ENCODE results near the gene RPTOR.
"Not testable (repeated sequence)": the region's sequence is repeated elsewhere in the genome, so short reads cannot be mapped to it uniquely, and the experiment has no call there.

Gene RPTOR

DNA sequence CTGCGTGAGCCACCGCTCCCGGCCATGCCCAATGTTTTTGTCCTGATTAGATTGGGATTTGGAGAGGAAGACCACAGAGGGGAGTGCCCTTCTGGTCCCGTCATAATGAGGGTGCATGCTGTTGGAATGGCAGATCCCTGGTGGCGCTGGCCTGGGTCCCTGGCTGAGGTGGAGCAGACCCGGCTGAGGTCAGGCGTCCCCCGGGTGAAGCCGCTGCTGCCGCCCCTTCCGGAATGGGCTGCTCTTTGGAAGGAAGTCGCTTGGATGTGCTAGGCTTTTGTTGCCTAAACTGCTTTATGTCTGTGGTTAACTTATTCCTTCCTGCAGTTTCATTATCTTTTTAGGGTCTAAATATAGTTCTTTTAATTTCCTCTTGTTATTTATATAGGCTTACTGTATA is 326.7 kb downstream of the RPTOR start:
- DNase-seq: peak; percentile 37

DNA sequence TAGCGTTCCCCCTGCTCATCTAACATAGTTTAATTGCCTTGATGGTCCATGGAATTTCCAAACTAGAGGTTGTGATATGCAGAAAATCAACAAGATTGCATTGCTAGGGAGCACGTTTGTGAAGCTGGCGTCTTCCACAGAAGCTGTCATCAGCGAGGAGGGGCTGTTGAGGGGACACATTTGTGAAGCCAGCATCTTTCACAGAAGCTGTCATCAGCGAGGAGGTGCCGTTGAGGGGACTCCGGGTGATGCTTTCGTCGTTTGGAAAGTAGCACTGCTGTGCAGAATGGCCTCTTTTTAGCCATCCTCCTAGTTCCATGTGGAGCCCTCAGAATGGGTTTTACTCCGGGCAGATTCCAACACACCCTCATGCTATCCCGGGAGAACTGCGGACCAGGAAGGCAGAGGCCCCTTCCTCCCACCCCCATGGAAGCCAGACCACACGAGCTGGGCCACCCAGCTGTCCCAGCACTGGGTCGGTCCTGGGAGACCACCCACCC is 327.4 kb downstream of the RPTOR start:
- peak; percentile 9 for DNase-seq

DNA sequence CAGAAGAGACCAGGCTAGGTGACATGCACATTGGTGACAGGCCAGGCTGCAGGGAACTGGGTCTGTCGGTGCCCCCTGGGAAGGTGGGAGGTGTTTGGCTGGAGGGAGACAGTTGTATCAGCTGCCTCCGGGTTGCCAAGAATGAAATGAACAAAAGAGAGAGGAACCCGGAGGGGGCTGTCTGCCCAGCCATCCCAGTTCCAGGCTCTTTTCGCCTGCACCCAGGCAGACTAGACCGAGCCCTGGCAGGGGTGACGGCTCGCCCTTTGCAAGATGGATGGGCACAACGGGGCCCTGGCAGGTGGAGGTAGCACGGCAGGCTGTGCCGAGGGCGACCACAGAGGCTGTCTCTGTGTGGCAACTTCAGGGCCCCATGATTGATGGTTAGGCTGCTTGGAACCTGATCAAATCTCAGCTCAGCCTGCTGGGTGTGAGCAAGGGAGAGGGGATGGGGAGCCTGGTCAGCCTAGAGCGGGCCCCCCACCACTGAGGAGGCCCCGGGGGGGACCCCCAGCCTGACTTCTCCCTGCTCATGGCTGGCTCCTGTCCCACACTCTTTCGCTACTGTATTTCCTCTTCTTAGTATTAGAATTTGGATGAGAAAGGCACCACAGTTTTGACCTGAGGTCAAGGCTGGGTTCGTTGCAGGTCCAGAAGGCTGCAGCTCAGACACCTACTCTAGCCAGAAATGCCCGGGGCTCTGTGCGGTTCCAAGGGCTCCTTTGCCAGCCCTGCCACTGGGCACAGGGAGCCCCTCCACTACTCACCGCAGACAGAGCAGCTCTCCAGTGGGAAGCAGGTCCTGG is 328.1 kb downstream of the RPTOR start:
- DNase-seq: peak; percentile 27

DNA sequence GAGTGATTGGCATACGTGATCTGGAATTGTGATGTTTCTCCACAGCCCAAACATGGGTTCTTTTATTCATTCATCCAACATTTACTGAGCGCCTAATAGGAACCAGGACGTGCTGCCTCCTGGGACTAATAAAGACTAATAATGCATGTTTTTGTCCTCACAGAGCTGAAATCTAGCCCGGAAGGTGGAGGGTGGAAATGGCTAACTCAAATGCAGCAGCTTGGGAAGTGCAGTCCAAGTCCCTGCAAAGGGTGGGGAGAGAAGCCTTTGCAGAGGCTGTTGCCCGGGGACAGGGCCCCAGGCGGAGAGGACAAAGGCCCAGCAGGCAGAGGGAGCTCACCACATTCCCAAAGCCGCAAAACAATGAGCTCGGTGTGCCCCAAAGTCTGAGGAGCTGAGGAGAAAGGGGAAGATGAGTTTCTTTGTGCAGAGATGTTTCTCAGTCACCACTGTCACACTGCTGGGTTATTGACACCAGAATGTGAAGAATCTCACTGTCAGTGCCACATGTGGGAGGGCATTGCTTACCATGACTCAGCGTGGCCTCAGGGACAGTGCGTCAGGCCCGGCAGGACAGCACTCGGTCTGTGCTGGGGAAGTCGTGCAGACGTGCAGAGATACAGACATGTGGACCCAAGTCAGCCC is 328.8 kb downstream of the RPTOR start:
- DNase-seq: peak; percentile 29

DNA sequence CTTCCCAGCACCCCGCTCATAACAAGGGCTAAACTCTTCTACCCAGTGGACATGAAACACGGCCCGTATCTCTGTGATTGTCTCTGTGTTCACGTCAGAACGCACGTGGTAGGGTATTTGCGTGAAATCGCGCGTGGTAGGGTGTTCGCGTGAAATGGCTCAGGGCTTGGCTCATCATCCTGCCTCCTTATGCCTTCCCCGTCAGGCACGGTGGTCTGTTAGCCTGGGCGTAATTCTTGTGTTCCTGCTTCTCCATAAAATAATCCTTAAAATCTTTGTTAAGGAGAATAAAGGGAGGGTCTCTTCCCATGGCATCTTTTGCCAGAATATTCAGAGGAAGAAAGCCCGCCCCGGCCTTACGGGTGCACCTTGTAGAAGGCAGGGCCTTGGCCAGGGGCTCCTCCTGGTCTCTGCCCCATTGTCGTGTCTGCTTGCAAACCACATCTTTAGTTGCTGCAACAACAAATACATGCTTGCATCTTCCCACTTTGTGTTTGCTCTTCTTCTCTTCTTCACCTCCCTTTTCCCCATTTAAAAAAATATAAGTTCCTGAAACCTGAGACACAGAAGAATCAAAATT is 330.3 kb downstream of the RPTOR start:
- DNase-seq: peak; percentile 6

DNA sequence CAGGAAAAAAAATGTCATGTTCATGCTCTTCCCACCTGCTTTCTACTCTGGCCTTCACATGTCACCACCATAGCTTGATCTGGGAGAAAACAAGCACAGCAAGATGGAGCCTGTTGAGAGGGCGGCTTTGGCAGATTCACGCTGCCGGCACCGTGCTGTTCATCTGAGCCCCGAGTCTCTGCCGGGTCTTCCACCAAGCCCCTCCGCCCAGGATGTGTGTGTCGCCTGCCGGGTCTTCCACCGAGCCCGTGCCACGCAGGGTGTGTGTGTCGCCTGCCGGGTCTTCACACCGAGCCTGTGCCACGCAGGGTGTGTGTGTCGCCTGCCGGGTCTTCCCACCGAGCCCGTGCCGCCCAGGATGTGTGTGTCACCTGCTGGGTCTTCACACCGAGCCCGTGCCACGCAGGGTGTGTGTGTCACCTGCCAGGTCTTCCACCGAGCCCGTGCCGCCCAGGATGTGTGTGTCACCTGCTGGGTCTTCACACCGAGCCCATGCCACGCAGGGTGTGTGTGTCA is 330.9 kb downstream of the RPTOR start:
- not testable (repeated sequence) for DNase-seq

DNA sequence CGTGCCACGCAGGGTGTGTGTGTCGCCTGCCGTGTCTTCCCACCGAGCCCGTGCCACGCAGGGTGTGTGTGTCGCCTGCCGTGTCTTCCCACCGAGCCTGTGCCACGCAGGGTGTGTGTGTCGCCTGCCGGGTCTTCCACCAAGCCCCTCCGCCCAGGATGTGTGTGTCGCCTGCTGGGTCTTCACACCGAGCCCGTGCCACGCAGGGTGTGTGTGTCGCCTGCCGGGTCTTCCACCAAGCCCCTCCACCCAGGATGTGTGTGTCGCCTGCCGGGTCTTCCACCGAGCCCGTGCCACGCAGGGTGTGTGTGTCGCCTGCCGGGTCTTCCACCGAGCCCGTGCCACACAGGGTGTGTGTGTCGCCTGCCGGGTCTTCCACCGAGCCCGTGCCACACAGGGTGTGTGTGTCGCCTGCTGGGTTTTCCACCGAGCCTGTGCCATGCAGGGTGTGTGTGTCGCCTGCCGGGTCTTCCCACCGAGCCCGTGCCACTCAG is 331.9 kb downstream of the RPTOR start:
- DNase-seq: peak; percentile 19

DNA sequence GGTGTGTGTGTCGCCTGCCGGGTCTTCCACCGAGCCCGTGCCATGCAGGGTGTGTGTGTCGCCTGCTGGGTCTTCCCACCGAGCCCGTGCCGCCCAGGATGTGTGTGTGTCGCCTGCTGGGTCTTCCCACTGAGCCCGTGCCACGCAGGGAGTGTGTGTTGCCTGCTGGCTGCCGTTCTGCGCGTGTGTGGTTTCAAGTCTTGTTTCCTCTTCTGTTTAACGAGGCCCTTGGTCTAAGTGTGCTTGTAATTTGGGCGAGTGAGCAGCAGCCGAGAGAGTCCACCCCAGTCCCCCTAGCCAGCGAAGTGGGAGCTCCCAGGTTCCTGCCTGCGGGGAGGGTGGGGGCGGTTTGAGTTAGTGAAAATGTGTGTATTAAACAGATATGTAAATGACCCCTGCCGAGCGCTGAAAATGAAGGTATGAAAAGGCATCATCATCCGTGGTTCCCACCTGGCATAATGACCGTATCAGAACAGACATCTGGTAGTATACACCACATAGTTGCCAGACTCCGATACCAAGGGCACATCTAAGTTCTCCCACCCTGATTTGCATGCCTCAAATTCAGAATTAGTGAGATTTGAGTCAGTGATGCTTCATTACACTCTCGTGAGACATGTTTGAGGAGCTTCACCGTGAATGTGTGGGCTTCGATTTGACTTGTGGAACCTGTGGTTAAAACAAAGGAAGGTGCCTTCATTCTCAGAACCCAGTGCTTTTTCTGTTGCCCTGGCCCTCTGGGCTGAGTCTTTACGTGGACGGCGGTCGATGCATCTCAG is 332.5 kb downstream of the RPTOR start:
- no peak for DNase-seq

DNA sequence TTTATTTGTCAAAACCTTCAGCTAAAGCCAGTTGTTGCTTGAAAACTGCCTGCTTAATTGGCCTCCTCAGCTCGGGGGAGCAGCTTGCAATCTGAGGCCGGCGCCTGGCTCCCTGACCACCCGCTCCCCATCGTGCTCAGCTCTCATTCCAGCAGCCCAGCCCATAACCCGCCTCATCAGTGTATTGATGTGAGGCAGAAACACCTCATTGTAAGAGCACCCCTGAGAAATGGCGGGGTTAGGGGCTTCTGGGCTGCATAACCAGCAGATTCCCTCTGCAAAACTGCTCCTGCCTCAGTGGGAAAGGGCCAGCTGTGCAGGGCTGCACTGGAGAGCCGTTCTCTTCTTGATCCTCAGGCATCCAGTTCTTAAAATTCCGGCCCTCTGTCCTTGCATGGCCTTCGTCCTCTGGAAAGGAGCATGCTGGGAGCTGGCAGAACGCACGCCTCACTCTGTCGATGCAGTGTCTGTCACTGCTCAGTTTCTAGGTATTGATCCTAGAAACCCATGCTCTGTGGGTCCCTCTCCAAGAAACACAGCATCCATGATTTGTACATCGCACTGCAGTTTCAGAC is 333.2 kb downstream of the RPTOR start:
- peak; percentile 20 for DNase-seq

DNA sequence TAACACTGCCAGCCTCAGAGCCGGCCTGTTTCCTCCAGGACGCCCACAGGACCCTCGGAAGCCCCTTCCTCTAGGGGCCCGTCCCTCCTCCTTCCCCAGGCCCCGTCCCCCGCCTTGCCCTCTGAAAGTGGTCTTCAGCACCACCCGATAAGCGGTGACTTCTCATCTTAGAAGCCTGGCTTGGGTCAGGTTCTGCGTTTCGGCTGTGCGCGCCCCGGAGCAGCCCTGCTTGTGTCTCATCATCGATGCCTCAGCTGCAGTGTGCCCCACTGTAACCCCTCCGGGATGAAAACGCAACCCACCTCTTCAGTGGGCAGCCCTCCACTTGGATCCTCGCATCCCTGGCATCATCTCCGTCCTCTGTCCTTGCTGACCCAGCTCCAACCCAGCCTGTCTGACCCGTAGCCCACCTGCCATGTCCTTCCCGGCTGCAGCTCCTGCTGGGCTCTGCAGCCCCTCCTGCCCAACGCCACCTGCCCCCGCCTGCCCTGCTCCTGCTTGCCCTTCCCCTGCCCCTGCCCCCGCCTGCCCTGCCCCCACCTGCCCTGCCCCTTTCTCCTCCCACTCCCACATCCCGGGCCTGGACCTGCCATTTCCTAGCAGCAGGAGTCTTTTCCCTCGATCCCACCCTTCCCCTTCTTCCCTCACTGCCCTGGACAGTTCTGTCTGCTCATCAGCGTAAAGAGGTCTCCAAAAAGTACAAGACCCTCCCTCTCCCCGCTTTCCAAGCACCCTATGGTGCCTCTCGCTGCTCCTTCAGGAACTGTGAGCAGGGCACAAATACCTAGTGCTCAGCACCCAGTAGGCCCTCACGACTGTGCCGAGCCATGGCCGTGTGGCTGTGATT is 334.5 kb downstream of the RPTOR start:
- peak; percentile 19 for DNase-seq

DNA sequence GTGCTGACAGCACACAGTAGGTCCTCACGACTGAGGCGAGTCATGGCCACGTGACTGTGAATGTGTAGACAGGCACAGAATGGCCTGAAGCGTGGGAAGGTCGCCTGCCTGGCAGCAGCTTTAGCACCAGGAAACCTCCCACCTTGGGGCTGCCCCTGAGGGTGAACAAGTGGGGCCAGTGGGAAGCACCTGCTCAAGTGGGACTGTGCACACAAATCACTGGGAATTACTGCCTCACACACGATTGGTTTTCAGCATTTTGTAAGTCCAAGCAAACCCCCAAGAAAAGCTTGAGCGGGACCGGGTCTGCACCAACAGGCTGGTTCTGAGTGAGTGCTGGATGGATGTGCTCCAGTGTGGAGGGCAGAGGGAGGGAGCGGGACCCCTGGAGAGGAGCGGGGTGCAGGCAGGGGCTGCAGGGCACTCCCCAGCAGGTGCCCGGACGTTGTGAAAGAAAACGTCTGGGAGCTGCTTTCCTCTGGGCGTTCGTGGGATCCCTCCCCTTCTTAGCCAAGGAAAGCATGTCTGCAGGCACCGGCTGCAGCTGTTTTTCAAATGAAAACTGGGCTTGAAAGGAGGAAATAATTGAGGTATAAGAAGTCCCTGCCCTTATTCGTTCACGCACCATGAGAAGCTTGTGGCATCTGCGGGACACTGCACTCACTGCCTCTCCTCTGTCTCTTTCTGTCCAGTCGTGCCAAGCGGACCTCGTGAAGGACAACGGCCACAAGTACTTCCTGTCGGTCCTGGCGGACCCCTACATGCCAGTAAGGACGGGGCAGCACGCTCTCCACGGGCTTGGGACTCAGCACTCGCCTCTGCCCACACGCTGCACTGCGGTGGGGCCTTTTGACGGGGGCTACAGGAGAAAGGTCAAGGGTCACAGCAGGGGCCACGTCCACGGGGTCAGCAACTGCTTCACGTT is 335.3 kb downstream of the RPTOR start:
- peak; percentile 16 for DNase-seq

DNA sequence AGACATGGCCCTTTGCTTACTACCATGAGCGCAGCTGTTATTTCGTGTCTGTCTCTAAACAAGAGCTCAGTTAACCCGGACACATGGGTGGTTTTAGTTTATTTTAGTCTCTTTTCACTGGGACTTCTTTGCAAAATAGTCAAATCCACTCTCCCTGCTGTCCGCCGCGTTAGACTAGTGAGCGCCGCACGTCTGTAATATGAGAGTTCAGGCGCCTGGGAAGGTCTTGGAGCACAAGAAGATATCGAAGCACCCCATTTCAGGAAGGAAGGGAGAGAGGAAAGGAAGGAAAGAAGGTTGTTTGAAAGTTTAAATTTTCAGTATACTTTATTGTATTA is 336.0 kb downstream of the RPTOR start:
- DNase-seq: no peak

DNA sequence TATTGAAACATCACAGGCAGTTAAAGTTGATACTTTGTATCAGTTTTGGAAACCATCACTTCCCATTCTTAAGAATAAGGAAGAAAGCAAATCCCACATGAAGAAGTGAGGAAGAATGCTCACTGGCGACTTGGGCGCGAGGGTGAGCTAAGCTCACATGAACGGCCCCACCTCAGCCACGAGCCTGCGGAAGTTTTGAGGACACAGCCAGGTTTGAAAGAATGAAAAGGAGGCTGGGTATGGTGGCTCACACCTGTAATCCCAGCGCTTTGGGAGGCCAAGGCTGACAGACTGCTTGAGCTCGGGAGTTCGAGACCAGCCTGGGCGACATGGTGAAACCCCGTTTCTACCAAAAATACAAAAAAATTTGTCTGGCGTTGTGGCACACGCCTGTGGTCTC is 336.7 kb downstream of the RPTOR start:
- no peak for DNase-seq

DNA sequence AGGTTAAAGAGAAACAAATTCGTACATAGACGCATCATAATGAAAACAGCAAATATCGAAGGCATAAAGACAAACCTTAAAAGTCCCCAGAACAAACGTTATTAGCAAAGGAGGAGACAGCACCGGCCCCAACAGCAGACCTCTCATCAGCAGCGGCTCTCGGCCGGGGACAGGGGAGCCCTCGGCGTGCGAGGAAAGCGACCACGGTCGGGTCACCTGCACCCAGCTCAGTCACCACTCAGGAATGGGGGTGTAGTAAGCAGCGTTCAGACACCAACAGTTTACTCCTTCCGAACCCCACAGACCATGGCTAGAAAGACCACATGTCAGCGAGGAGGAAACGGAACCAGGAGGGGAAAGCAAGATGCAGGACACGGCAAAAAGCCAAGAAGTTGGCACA is 337.7 kb downstream of the RPTOR start:
- DNase-seq: peak; percentile 7

DNA sequence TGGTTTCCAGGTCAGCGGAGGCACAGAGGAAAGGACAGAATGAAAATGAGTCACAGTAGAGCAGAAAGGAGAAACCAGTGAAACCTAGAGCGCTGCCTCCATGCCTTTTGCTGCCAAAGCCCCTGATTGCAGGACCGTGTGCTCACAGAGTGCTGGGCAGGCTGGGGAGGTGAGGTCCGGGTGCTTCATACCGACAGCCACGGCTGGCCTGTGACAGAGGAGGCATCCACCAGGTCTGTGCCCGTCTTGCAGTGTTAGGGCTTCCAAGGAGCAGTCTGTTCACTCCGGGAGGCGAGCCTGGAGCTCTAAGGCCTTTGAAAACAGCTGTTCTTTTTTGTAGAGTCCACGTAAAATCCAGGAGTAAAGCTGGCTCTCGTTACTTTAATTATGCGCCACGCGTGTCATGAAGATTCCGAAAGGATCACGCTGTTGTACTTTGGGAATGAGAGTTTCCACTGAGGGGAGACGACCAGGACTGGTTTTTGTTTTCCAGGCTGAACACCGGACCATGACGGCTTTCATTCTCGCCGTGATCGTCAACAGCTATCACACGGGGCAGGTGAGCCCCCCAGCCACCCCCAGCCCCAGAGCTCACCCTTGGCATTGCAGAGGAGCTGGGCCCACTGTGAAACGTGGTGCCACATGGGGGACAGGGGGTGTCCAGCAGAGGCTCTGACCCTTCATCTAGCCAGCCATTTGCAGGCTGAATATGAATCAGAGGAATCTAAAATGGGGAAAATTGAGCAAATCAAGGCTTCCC is 338.5 kb downstream of the RPTOR start:
- peak; percentile 14 for DNase-seq

DNA sequence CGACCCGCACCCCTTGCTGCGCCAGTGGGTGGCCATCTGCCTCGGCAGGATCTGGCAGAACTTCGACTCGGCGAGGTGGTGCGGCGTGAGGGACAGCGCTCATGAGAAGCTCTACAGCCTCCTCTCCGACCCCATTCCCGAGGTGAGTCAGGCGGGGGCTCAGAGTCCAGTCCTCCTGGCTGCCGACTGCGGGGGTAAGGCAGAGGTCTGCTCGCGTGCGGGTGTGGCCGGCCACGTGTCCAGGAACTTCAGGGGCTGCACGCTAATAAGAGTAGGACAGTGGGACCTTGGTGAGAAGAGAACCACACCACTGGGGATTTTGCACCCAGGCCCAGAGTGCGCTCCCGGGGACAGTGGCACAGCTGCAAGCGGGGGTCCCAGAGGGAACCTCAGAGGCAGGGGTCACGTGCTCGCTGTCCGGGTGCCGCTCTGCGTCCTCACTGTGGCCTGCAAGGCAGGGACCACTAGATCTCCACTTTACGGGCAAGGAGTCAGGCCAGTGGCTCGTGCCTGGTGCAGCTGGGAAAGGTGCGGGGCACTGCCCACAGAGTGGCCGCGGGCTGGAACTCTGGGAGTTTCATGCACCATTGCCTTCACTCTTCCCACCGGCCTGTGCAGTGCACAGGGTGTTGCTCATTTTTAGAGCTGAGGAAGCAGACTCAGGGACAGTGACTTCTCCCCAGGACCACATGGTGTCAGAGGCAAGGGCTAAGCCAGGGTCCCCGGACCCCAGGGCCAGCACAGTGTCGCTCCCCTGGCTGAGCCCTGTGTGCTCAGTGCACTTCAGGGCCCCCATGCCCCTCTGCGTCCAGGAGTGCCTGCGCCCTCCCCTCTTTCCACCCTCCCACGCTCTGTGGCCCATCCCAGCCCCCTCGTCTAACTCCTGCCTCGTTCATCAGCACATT is 339.4 kb downstream of the RPTOR start:
- peak; percentile 23 for DNase-seq

DNA sequence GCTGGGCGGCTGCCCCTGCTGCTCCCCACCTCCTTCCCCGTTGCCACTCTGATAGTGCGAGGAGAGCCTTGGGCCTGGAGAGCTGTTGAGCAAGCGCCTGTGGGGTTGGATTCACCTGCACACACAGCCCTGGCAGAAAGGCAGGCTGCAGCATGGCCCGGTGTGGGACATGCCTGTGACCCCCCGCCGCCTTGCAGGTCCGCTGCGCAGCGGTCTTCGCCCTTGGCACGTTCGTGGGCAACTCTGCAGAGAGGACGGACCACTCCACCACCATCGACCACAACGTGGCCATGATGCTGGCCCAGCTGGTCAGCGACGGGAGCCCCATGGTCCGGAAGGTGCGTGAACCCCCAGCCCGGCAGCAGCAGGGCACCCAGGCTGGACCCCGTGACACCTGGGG is 340.2 kb downstream of the RPTOR start:
- DNase-seq: peak; percentile 8

DNA sequence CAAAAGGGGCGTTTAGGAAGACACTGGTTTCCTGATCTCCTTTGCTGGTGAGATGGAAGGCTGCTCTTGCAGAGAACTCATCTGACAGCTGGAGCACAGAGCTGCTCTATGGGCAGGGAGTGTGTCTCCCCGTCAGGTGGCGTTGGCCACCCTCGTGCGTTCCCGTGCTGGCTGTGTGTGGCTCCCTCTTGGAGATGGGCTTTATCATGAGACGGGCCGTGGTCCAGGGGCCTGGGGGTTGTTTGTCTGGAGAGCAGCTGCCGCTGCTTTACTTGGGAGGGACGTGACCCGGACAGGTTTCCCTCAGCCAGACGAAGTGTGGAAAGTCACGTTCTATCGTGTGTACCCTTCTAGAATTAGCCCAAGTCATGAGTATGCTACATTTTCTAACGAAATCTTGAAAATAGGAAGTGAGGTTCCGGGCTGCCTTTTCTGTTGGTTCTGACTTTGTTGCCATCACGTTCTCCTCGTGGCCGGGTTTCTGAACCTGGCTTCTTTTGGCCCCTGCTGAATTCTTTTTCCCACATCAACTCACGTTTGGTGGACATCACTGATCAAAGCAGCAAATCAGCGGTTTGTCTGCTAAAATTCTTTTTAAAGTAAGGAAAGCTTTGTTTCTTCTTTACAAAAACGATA is 341.4 kb downstream of the RPTOR start:
- DNase-seq: peak; percentile 30
